H9 (cell line): ENCODE results near the gene SMU1. TPM values are rescaled to one million over a fixed set of nuclear protein-coding genes. Genes with fewer than 3 reads are reported as not detected.

Experiments used
- DNase-seq: peaks from one replicate; pipeline ENCODE4 v3.0.0-alpha.2; 2017
- H2AFZ ChIP-seq: one replicate; pipeline ENCODE4 v1.6.1; 2013; ENCODE audit warnings: mild to moderate bottlenecking, low read length, control low read depth, moderate library complexity
- H2AK5ac ChIP-seq: 2 replicates; pipeline ENCODE4 v1.6.1; 2013; ENCODE audit warnings: low read length, control low read depth, mixed read lengths; ENCODE audit not compliant: insufficient read length
- H2BK120ac ChIP-seq: one replicate; pipeline ENCODE4 v1.6.1; 2013; ENCODE audit warnings: low read depth, mild to moderate bottlenecking, low read length, control low read depth, inconsistent platforms; ENCODE audit not compliant: poor library complexity, severe bottlenecking
- H2BK12ac ChIP-seq: 2 replicates; pipeline ENCODE4 v1.6.1; 2013; ENCODE audit warnings: low read length, control low read depth, mixed read lengths, low read depth; ENCODE audit not compliant: insufficient read length
- H2BK15ac ChIP-seq: 2 replicates; pipeline ENCODE4 v1.6.1; 2013; ENCODE audit warnings: low read depth, low read length, control low read depth
- H2BK20ac ChIP-seq: one replicate; pipeline ENCODE4 v1.6.1; 2013; ENCODE audit warnings: low read depth, mild to moderate bottlenecking, low read length, control low read depth, inconsistent platforms; ENCODE audit not compliant: poor library complexity, severe bottlenecking
- H2BK5ac ChIP-seq: 2 replicates; pipeline ENCODE4 v1.6.1; 2013; ENCODE audit warnings: low read length, control low read depth, mixed read lengths; ENCODE audit not compliant: insufficient read length
- H3K14ac ChIP-seq: 2 replicates; pipeline ENCODE4 v1.6.1; 2013; ENCODE audit warnings: low read length, control low read depth; ENCODE audit not compliant: insufficient read depth
- H3K18ac ChIP-seq: 2 replicates; pipeline ENCODE4 v1.6.1; 2013; ENCODE audit warnings: low read depth, mild to moderate bottlenecking, mixed read lengths, low read length, control low read depth; ENCODE audit not compliant: insufficient read length
- H3K23ac ChIP-seq: 2 replicates; pipeline ENCODE4 v1.6.1; 2013; ENCODE audit warnings: low read length, control low read depth, mixed read lengths, low read depth; ENCODE audit not compliant: insufficient read length
- H3K23me2 ChIP-seq: 2 replicates; pipeline ENCODE4 v1.6.1; 2013; ENCODE audit warnings: low read depth, mild to moderate bottlenecking, mixed read lengths, low read length, control low read depth; ENCODE audit not compliant: insufficient read length, poor library complexity, severe bottlenecking
- H3K27ac ChIP-seq: 2 replicates; pipeline ENCODE4 v1.5.1; 2013; ENCODE audit warnings: low read length, control low read depth, mixed read lengths, low read depth; ENCODE audit not compliant: insufficient read length
- H3K27me3 ChIP-seq: 2 replicates; pipeline ENCODE4 v1.6.1; 2013; ENCODE audit warnings: low read length, control low read depth, inconsistent platforms; ENCODE audit not compliant: insufficient read depth
- H3K4ac ChIP-seq: 2 replicates; pipeline ENCODE4 v1.6.1; 2013; ENCODE audit warnings: low read depth, mild to moderate bottlenecking, control low read depth, inconsistent platforms, low read length, moderate library complexity
- H3K4me1 ChIP-seq: 2 replicates; pipeline ENCODE4 v1.6.1; 2013; ENCODE audit warnings: low read length, control low read depth, inconsistent platforms; ENCODE audit not compliant: insufficient read depth
- H3K4me2 ChIP-seq: 2 replicates; pipeline ENCODE4 v1.6.1; 2013; ENCODE audit warnings: low read length, control low read depth, mixed read lengths; ENCODE audit not compliant: insufficient read length, insufficient read depth
- H3K56ac ChIP-seq: 2 replicates; pipeline ENCODE4 v1.6.1; 2013; ENCODE audit warnings: low read depth, mild to moderate bottlenecking, mixed read lengths, low read length, control low read depth; ENCODE audit not compliant: insufficient read length
- H3K79me1 ChIP-seq: 2 replicates; pipeline ENCODE4 v1.6.1; 2013; ENCODE audit warnings: low read depth, mild to moderate bottlenecking, moderate library complexity, low read length, control low read depth, inconsistent platforms; ENCODE audit not compliant: insufficient read depth, poor library complexity, severe bottlenecking
- H3K79me2 ChIP-seq: 2 replicates; pipeline ENCODE4 v1.6.1; 2013; ENCODE audit warnings: low read length, control low read depth, inconsistent platforms; ENCODE audit not compliant: insufficient read depth
- H3K9ac ChIP-seq: 2 replicates; pipeline ENCODE4 v1.6.1; 2013; ENCODE audit warnings: low read length, control low read depth, mixed read lengths; ENCODE audit not compliant: insufficient read length; ENCODE audit errors: extremely low read depth
- H3K9me3 ChIP-seq: one replicate; pipeline ENCODE4 v1.6.1; 2013; ENCODE audit warnings: low read depth, low read length, inconsistent platforms; ENCODE audit not compliant: control insufficient read depth
- H3T11ph ChIP-seq: one replicate; pipeline ENCODE4 v1.6.1; 2013; ENCODE audit warnings: mild to moderate bottlenecking, low read length, control low read depth, inconsistent platforms
- H4K20me1 ChIP-seq: one replicate; pipeline ENCODE4 v1.6.1; 2013; ENCODE audit not compliant: control insufficient read depth, insufficient read length, insufficient read depth
- H4K5ac ChIP-seq: 2 replicates; pipeline ENCODE4 v1.6.1; 2013; ENCODE audit warnings: low read depth, mild to moderate bottlenecking, mixed read lengths, low read length, control low read depth; ENCODE audit not compliant: insufficient read length
- H4K8ac ChIP-seq: replicated peaks from 2 replicates; pipeline ENCODE4 v1.6.1; 2013; ENCODE audit warnings: low read length, control low read depth, mixed read lengths, low read depth; ENCODE audit not compliant: insufficient read length
- H4K91ac ChIP-seq: 2 replicates; pipeline ENCODE4 v1.6.1; 2013; ENCODE audit warnings: low read depth, mild to moderate bottlenecking, moderate library complexity, mixed read lengths, low read length, control low read depth; ENCODE audit not compliant: insufficient read length
- H3K27ac Mint-ChIP-seq, 3 experiments: 2 replicates in 2 of 3; 3 replicates in 1 of 3; pipeline ENCODE4 v1.8.0; 2020 to 2021; ENCODE audit warnings: mixed read lengths in 3 of 3, mild to moderate bottlenecking in 1 of 3, moderate library complexity in 1 of 3
- H3K27me3 Mint-ChIP-seq: 2 replicates; pipeline ENCODE4 v1.8.0; 2021; ENCODE audit warnings: low read depth, mild to moderate bottlenecking, moderate library complexity, mixed read lengths
- H3K36me3 Mint-ChIP-seq, 3 experiments: 2 replicates in 2 of 3; 3 replicates in 1 of 3; pipeline ENCODE4 v1.8.0; 2020 to 2021; ENCODE audit warnings: low read depth in 3 of 3, mixed read lengths in 3 of 3; ENCODE audit not compliant: insufficient read depth in 1 of 3
- H3K4me1 Mint-ChIP-seq, 2 experiments: 2 replicates each; pipeline ENCODE4 v1.8.0; 2020; ENCODE audit warnings: mixed read lengths in 2 of 2
- H3K4me3 Mint-ChIP-seq, 2 experiments: 2 replicates in 1 of 2; 3 replicates in 1 of 2; pipeline ENCODE4 v1.8.0; 2020 to 2021; ENCODE audit warnings: mild to moderate bottlenecking in 2 of 2, mixed read lengths in 2 of 2, moderate library complexity in 1 of 2
- H3K9me3 Mint-ChIP-seq, 2 experiments: 2 replicates in 1 of 2; 3 replicates in 1 of 2; pipeline ENCODE4 v1.8.0; 2020; ENCODE audit warnings: mild to moderate bottlenecking in 2 of 2, mixed read lengths in 2 of 2, moderate library complexity in 1 of 2
- WGBS: extraction: QIAGEN DNeasy Blood & Tissue Kit; methylation state at CpG from one replicate; pipeline ENCODE4 v1.1.7; 2013; ENCODE audit warnings: missing lambda C conversion rate, low lambda C conversion rate, mixed read lengths; ENCODE audit not compliant: insufficient read length; ENCODE audit errors: extremely low coverage; 5-methylcytosine and 5-hydroxymethylcytosine counted together
- total RNA-seq: library from RNA; stranded (reverse); gene quantifications from 2 replicates; pipeline ENCODE4 v1.2.1, GENCODE V29; 2021
- TF ChIP-seq, protein P1 (sequence below): fragments of 200-600 bp; sonication (generic); conservative IDR thresholded peaks from 3 replicates; pipeline ENCODE4 v1.8.0; 2021; ENCODE audit warnings: antibody characterized with exemption, mild to moderate bottlenecking

Gene SMU1
- total RNA-seq, 1 experiment from 2014 or later, result 26.9 TPM

DNA sequence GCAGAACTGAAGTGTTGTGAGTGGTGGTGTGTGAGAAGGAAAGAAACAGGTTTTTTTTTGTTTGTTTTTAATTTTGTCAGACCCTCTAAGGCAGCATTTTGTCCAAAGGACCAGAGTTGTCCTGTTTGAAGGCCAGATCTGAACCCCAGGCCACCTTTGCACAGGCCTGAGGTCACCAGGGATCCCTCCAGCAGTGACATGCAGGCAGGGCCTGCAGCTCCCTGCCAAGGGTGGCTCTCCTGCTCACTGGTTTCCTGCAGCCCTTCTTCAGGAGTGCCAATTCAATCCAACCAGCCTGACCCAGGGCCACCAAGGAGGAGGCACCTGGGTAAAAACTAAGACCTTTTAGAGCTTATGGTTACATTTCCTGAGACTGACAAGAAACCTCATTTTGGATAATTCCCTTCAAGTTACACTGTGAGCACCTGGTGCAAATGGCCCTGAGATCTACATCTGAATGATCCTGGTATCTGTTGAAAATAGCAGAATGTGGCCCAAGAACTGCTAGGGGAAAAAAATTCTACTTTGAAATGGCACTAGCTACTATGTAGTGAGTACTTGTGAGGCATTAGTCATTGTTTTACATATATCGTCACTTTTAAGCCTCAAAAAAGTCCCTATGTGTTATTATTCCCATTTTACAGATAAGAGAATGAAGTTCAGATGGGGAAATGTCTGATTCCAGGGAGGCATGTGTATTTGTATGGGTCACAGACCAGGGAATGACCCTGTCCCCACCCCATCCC is 33.5 kb upstream of the SMU1 start:
- H3K27ac ChIP-seq, result no peak overlapping the region
- no peak overlapping the region for H4K5ac ChIP-seq
- H2BK5ac ChIP-seq, result no peak overlapping the region
- Mint-ChIP-seq H3K9me3 (no peaks in the 10 kb centered on the region), H3K27me3 (no peaks in the 10 kb centered on the region), H3K4me3 (no peak overlapping the region; a peak in 1 of 5 replicates), H3K4me1 (peaks cover 23 to 33% of the 10 kb centered on the region in 2 experiments), H3K27ac (peak overlapping the region; percentile 59 to 93 (median 72); a peak in 6 of 7 replicates), H3K36me3 (no peaks in the 10 kb centered on the region; a peak in 1 of 7 replicates)
- H4K91ac ChIP-seq, result no peak overlapping the region
- H3K9ac ChIP-seq, result no peak overlapping the region
- H3K14ac ChIP-seq, result no peak overlapping the region; the same call in 1 of the 2 replicates
- no peaks in the 10 kb centered on the region for H3K23me2 ChIP-seq
- no peak overlapping the region for H2BK12ac ChIP-seq
- no peak overlapping the region for H3K23ac ChIP-seq
- no peak overlapping the region for H2BK15ac ChIP-seq
- no peak for DNase-seq
- no peaks in the 10 kb centered on the region for H3K9me3 ChIP-seq
- TF ChIP-seq, protein P1, sequence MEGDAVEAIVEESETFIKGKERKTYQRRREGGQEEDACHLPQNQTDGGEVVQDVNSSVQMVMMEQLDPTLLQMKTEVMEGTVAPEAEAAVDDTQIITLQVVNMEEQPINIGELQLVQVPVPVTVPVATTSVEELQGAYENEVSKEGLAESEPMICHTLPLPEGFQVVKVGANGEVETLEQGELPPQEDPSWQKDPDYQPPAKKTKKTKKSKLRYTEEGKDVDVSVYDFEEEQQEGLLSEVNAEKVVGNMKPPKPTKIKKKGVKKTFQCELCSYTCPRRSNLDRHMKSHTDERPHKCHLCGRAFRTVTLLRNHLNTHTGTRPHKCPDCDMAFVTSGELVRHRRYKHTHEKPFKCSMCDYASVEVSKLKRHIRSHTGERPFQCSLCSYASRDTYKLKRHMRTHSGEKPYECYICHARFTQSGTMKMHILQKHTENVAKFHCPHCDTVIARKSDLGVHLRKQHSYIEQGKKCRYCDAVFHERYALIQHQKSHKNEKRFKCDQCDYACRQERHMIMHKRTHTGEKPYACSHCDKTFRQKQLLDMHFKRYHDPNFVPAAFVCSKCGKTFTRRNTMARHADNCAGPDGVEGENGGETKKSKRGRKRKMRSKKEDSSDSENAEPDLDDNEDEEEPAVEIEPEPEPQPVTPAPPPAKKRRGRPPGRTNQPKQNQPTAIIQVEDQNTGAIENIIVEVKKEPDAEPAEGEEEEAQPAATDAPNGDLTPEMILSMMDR, result no peak
- no peak overlapping the region for H2BK20ac ChIP-seq
- no peak overlapping the region for H2AFZ ChIP-seq
- no peak overlapping the region for H2AK5ac ChIP-seq
- no peaks in the 10 kb centered on the region for H3K27me3 ChIP-seq
- H2BK120ac ChIP-seq, result no peak overlapping the region
- WGBS, result no CpG with 5 or more reads among the region's 1 CpG
- no peak overlapping the region for H3K18ac ChIP-seq
- no peaks in the 10 kb centered on the region for H4K20me1 ChIP-seq
- H3K4me2 ChIP-seq, result no peak overlapping the region
- H3K79me1 ChIP-seq, result no peaks in the 10 kb centered on the region
- H3K79me2 ChIP-seq, result no peaks in the 10 kb centered on the region
- H3T11ph ChIP-seq, result no peak overlapping the region
- H3K56ac ChIP-seq, result no peak overlapping the region
- H3K4me1 ChIP-seq, result no peaks in the 10 kb centered on the region; the same call in 1 of the 2 replicates
- H3K4ac ChIP-seq, result no peak overlapping the region
- H4K8ac ChIP-seq, result no peak overlapping the region
